Prostate gland (tissue), 2 donors: ENCODE data around the gene RARG. TPM values are rescaled to one million over a fixed set of nuclear protein-coding genes. Genes with fewer than 3 reads are reported as not detected.

Experiments
- DNase-seq: peaks from one replicate; pipeline ENCODE4 v3.0.0-alpha.2; 2019; ENCODE audit warnings: low spot score
- H3K27ac ChIP-seq, 2 donors: fragments of 200-600 bp; sonication (generic); 2 replicates each; pipeline ENCODE4 v1.5.1; 2017 to 2019
- H3K27me3 ChIP-seq: fragments of 200-600 bp; sonication (generic); replicated peaks from 2 replicates; pipeline ENCODE4 v1.5.1; 2019; ENCODE audit not compliant: insufficient read depth
- H3K36me3 ChIP-seq, 2 donors: fragments of 200-600 bp; sonication (generic); 1 replicate in 1 of 2; 2 replicates in 1 of 2; pipeline versions ENCODE4 v1.5.1 to v1.8.1; 2017 to 2019
- H3K4me1 ChIP-seq: fragments of 200-600 bp; sonication (generic); replicated peaks from 2 replicates; pipeline ENCODE4 v1.5.1; 2019
- H3K4me3 ChIP-seq, 2 donors: fragments of 200-600 bp; sonication (generic); 2 replicates each; pipeline ENCODE4 v1.5.1; 2017 to 2019
- H3K9me3 ChIP-seq: fragments of 200-600 bp; sonication (generic); 2 replicates; pipeline ENCODE4 v1.5.1; 2017
- CTCF ChIP-seq, 4 experiments: fragments of 200-600 bp in 2 of 4; fragments of 450-650 bp in 2 of 4; sonication (generic) in 2 of 4; IDR thresholded peaks; 1 replicate in 3 of 4; 2 replicates in 1 of 4; pipeline ENCODE4 v1.5.1; 2016 to 2019; ENCODE audit warnings: antibody characterized with exemption in 4 of 4, mild to moderate bottlenecking in 2 of 4, moderate library complexity in 2 of 4
- POLR2A ChIP-seq: fragments of 450-650 bp; IDR thresholded peaks from one replicate; pipeline ENCODE4 v1.6.1; 2016; ENCODE audit warnings: antibody characterized with exemption, mild to moderate bottlenecking
- POLR2AphosphoS5 ChIP-seq: sonication (generic); formaldehyde crosslinking; IDR thresholded peaks from one replicate; pipeline ENCODE4 v1.6.1; 2017; ENCODE audit warnings: antibody characterized with exemption
- WGBS: methylation state at CpG from one replicate; pipeline ENCODE4 v1.1.5; 2018; 5-methylcytosine and 5-hydroxymethylcytosine counted together
- intact Hi-C: fragments of 100-400 bp; cut with DNase I; formaldehyde crosslinking; loops from one replicate; pipeline ENCODE4 v1.14.2; 2022
- total RNA-seq, 2 donors: library from RNA; depleted of rRNA; stranded (reverse); fragments of >200 nt; gene quantifications; one replicate each; pipeline ENCODE4 v1.1.0, GENCODE V29; 2016

RARG gene
- total RNA-seq, 2 donors from 2014 or later, result 28.9 to 30.4 TPM

DNA sequence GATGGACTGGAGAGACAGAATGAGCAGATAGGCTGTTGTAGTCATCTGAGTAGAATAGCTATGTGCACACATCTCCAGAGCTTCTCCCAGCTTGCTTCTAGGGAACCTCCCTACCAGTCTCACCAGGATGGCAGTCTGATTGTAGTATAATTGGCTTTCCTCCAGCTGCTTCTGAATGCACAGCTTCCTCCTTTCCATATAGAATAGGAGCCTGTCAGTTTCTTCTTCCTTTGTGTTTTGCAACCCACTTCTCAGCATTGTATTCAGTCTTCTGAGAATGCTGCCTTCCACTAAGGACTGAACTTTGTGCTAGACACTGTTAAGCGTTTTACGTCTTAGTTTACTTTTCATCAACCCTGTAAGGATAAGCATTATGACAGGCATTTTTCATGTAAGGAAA, 49.1 kb downstream of the RARG start:
- no peak for DNase-seq
- intact Hi-C loops, result no loop called here
- Histone ChIP-seq H3K27me3 (no peaks in the 10 kb centered on the region), H3K36me3 (peaks cover 19 to 20% of the 10 kb centered on the region in 2 donors), H3K27ac (no peak overlapping the region), H3K4me3 (peak overlapping the region in 1 of 2 donors; percentile 5), H3K9me3 (no peaks in the 10 kb centered on the region), H3K4me1 (peaks cover 11% of the 10 kb centered on the region)
- TF ChIP-seq POLR2A, result no peak
- TF ChIP-seq POLR2AphosphoS5, result no peak
- no peak for TF ChIP-seq CTCF (IDR thresholded peaks at IDR 0.05)
- 23% methylated on average over 2 of the region's 2 CpGs for WGBS

DNA sequence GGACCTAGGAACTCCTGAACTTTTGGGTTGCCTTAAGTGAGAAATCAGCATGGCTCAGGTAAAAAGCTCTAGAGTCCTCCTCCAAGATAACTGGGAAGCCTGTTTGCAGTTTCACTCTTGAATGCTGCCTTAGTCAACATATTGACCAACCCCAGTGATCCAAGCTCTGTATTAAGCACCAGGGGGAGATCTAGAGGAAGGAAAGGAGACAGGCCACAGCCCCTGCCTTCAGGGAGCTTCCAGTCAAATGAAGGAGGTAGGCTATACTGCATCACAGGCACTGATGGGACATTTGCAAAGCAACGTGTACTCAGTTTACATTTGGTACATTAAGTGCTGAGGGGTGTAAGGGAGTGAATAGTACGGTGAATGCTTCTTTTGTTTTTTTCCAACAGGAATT, 50.1 kb downstream of the RARG start:
- H3K4me3 ChIP-seq, result peak overlapping the region in 1 of 2 donors; percentile 79
- H3K9me3 ChIP-seq, result no peaks in the 10 kb centered on the region
- intact Hi-C loops, result no loop called here
- no peaks in the 10 kb centered on the region for H3K27me3 ChIP-seq
- H3K27ac ChIP-seq, result peak overlapping the region in 1 of 2 donors; percentile 97
- WGBS, result 32% methylated on average over 2 of the region's 2 CpGs
- TF ChIP-seq CTCF (IDR thresholded peaks at IDR 0.05), result no peak
- peaks cover 11 to 12% of the 10 kb centered on the region in 2 donors for H3K36me3 ChIP-seq
- no peak for DNase-seq
- H3K4me1 ChIP-seq, result peaks cover 11% of the 10 kb centered on the region

GRCh38 chr12:53180931-53181645, 50.9 kb downstream of the RARG start:
- TF ChIP-seq POLR2AphosphoS5 (peak; percentile 21), CTCF (IDR thresholded peaks at IDR 0.05) (no peak)
- under 1% methylated on average over 50 of the region's 57 CpGs for WGBS
- Histone ChIP-seq H3K4me1 (peaks cover 11% of the 10 kb centered on the region), H3K27me3 (no peaks in the 10 kb centered on the region), H3K9me3 (no peaks in the 10 kb centered on the region), H3K27ac (peak overlapping the region; percentile 96 to 97), H3K4me3 (peak overlapping the region; percentile 76 to 79), H3K36me3 (peaks cover 5 to 11% of the 10 kb centered on the region in 2 donors)
- DNase-seq, result peak; percentile 65
- intact Hi-C loops, result no loop called here

GRCh38 chr12:53180220-53180930, 51.6 kb downstream of the RARG start, which contains the start of the genes CSAD and ZNF740:
CSAD (minus strand) TSS chr12:53180925; CDS start chr12:53173470, 7,455 bp downstream.
ZNF740 (plus strand) TSS chr12:53180722; CDS start chr12:53181984, 1,262 bp downstream.
- under 1% methylated on average over 51 of the region's 70 CpGs for WGBS
- peak in 2 of 4 experiments; percentile 26 to 30 for TF ChIP-seq CTCF (IDR thresholded peaks at IDR 0.05)
- peak; percentile 91 for TF ChIP-seq POLR2AphosphoS5
- peak; percentile 79 for TF ChIP-seq POLR2A
- intact Hi-C loops, result no loop called here

More at GRCh38 chr12:53180220-53180930, 51.6 kb downstream of the RARG start, which contains the start of the genes CSAD and ZNF740:
- peak within 1 kb of the TSS; percentile 96 to 97 for H3K27ac ChIP-seq
- peak; percentile 96 for DNase-seq
- no peaks in the 10 kb centered on the region for H3K9me3 ChIP-seq
- peaks cover 13% of the 10 kb centered on the region for H3K4me1 ChIP-seq
- H3K4me3 ChIP-seq, result peak within 1 kb of the TSS; percentile 76 to 79
- H3K36me3 ChIP-seq, result peaks cover 5 to 10% of the 10 kb centered on the region in 2 donors
- H3K27me3 ChIP-seq, result no peaks in the 10 kb centered on the region
